ENCODE results near the gene DLD. TPM values are rescaled to one million over a fixed set of nuclear protein-coding genes. Genes with fewer than 3 reads are reported as not detected.

The DLD gene
- total RNA-seq, 1 experiment from 2014 or later, result 88.8 TPM

GRCh38 chr7:107959527-107959898 is 68.5 kb downstream of the DLD start:
- DNase-seq (ENCODE audit: low read depth, low spot score) (no peak), ATAC-seq (0 out of 2 replicates have a peak, but pooled peaks have one; percentile 35)
- Histone ChIP-seq H3K9me3 (ENCODE audit: control insufficient read depth, insufficient read depth, low read depth, low read length) (no peaks in the 10 kb centered on the region), H3K4me3 (ENCODE audit: low read depth in 2 of 2, low read length in 2 of 2) (no peak overlapping the region), H3K27me3 (ENCODE audit: control insufficient read depth, insufficient read depth, low read length) (no peaks in the 10 kb centered on the region), H3K4me1 (ENCODE audit: control insufficient read depth, insufficient read depth, low read length) (no peaks in the 10 kb centered on the region; the same call in 1 of the 2 replicates), H3K36me3 (ENCODE audit: control insufficient read depth, insufficient read depth, low read length) (peaks cover 32% of the 10 kb centered on the region), H3K27ac (ENCODE audit: low read length) (no peak overlapping the region)
- in situ Hi-C loops (cut with HindIII; ENCODE audit: low pct_unique_long_range_greater_than_20kb, low sequenced_read_pairs) (no loop called here), intact Hi-C loops (cut with micrococcal nuclease; ENCODE audit: unreplicated experiment) (no loop called here)
- CTCF ChIA-PET, result no interaction called here
- BruUV-seq (replicated peaks), result no TSS peak
- POLR2A ChIA-PET, result no interaction called here
- TF ChIP-seq TCF7L2 (IDR thresholded peaks at IDR 0.05; ENCODE audit: low read depth, low read length) (no peak), CTCF (IDR thresholded peaks at IDR 0.05) (no peak), REST (IDR thresholded peaks at IDR 0.05; ENCODE audit: insufficient read depth in 1 of 2, low read depth in 2 of 2, low read length in 1 of 2) (no peak), SIN3A (IDR thresholded peaks at IDR 0.05; ENCODE audit: borderline replicate concordance, insufficient read depth, low read depth, low read length) (no peak), POLR2AphosphoS5 (IDR thresholded peaks at IDR 0.05; ENCODE audit: low read depth, low read length) (no peak)

GRCh38 chr7:107960272-107960671 is 69.3 kb downstream of the DLD start:
- TF ChIP-seq CTCF (IDR thresholded peaks at IDR 0.05), result no peak
- no peak for TF ChIP-seq POLR2AphosphoS5 (IDR thresholded peaks at IDR 0.05; ENCODE audit: low read depth, low read length)
- no peak for TF ChIP-seq SIN3A (IDR thresholded peaks at IDR 0.05; ENCODE audit: borderline replicate concordance, insufficient read depth, low read depth, low read length)
- no peak for TF ChIP-seq REST (IDR thresholded peaks at IDR 0.05; ENCODE audit: insufficient read depth in 1 of 2, low read depth in 2 of 2, low read length in 1 of 2)
- no peak for TF ChIP-seq TCF7L2 (IDR thresholded peaks at IDR 0.05; ENCODE audit: low read depth, low read length)
- no peak for ATAC-seq
- ChIA-PET CTCF (no interaction called here), POLR2A (no interaction called here)
- Histone ChIP-seq H3K4me1 (ENCODE audit: control insufficient read depth, insufficient read depth, low read length) (no peaks in the 10 kb centered on the region), H3K4me3 (ENCODE audit: low read depth in 2 of 2, low read length in 2 of 2) (no peak overlapping the region), H3K27ac (ENCODE audit: low read length) (peak overlapping the region; percentile 35; the same call in 1 of the 2 replicates), H3K9me3 (ENCODE audit: control insufficient read depth, insufficient read depth, low read depth, low read length) (no peaks in the 10 kb centered on the region), H3K27me3 (ENCODE audit: control insufficient read depth, insufficient read depth, low read length) (no peaks in the 10 kb centered on the region), H3K36me3 (ENCODE audit: control insufficient read depth, insufficient read depth, low read length) (peaks cover 26% of the 10 kb centered on the region)
- intact Hi-C loops (cut with micrococcal nuclease; ENCODE audit: unreplicated experiment) (no loop called here), in situ Hi-C loops (cut with HindIII; ENCODE audit: low pct_unique_long_range_greater_than_20kb, low sequenced_read_pairs) (no loop called here)
- DNase-seq (ENCODE audit: low read depth, low spot score), result no peak
- no TSS peak for BruUV-seq (replicated peaks)
